GM23338 (cell line): ENCODE results near the gene SPG7. TPM values are rescaled to one million over a fixed set of nuclear protein-coding genes. Genes with fewer than 3 reads are reported as not detected.

Experiments
- ATAC-seq: fragments of 200-7000 bp; cut with Tn5 transposase; 3 replicates; pipeline ENCODE4 v1.9.1; 2020
- DNase-seq: peaks from one replicate; pipeline ENCODE4 v3.0.0-alpha.2; 2015; ENCODE audit warnings: low spot score
- H2AFZ ChIP-seq: fragments of 200-600 bp; sonication (generic); 2 replicates; pipeline ENCODE4 v1.8.0; 2016; ENCODE audit warnings: antibody characterized with exemption, mild to moderate bottlenecking, moderate library complexity
- H3F3A ChIP-seq: fragments of 200-600 bp; sonication (generic); replicated peaks from 2 replicates; pipeline ENCODE4 v1.8.0; 2017; ENCODE audit warnings: antibody characterized with exemption, mixed run types, low read depth
- H3K27ac ChIP-seq: fragments of 200-600 bp; sonication (generic); 2 replicates; pipeline ENCODE4 v1.6.1; 2016; ENCODE audit warnings: low read depth
- H3K27me3 ChIP-seq: fragments of 200-600 bp; sonication (generic); 2 replicates; pipeline ENCODE4 v1.8.0; 2016; ENCODE audit warnings: mild to moderate bottlenecking, mixed run types, moderate library complexity; ENCODE audit not compliant: insufficient read depth
- H3K36me3 ChIP-seq: fragments of 200-600 bp; sonication (generic); 2 replicates; pipeline ENCODE4 v1.8.0; 2016; ENCODE audit warnings: mild to moderate bottlenecking; ENCODE audit not compliant: insufficient read depth
- H3K4me1 ChIP-seq: fragments of 200-600 bp; sonication (generic); 2 replicates; pipeline ENCODE4 v1.8.0; 2016; ENCODE audit warnings: mild to moderate bottlenecking, moderate library complexity; ENCODE audit not compliant: insufficient read depth
- H3K4me2 ChIP-seq: fragments of 200-600 bp; sonication (generic); 2 replicates; pipeline ENCODE4 v1.7.1; 2017; ENCODE audit warnings: mixed run types
- H3K4me3 ChIP-seq: fragments of 200-600 bp; sonication (generic); 2 replicates; pipeline ENCODE4 v1.6.1; 2016; ENCODE audit warnings: mixed run types
- H3K79me2 ChIP-seq: fragments of 200-600 bp; sonication (generic); replicated peaks from 2 replicates; pipeline ENCODE4 v1.8.0; 2017; ENCODE audit warnings: mild to moderate bottlenecking; ENCODE audit not compliant: insufficient read depth
- H3K9me2 ChIP-seq: fragments of 200-600 bp; sonication (generic); 2 replicates; pipeline ENCODE4 v1.8.0; 2017; ENCODE audit not compliant: insufficient read depth
- H4K20me1 ChIP-seq: fragments of 200-600 bp; sonication (generic); replicated peaks from 2 replicates; pipeline ENCODE4 v1.8.0; 2017; ENCODE audit warnings: mild to moderate bottlenecking; ENCODE audit not compliant: insufficient read depth
- H3K27ac Mint-ChIP-seq: 2 replicates; pipeline ENCODE4 v1.8.0; 2020; ENCODE audit warnings: inconsistent platforms, mild to moderate bottlenecking, moderate library complexity, mixed read lengths
- H3K27me3 Mint-ChIP-seq: 3 replicates; pipeline ENCODE4 v1.8.0; 2022; ENCODE audit warnings: low read depth, mild to moderate bottlenecking, moderate library complexity, mixed read lengths, inconsistent platforms; ENCODE audit not compliant: insufficient read depth, poor library complexity
- H3K36me3 Mint-ChIP-seq: 3 replicates; pipeline ENCODE4 v1.8.0; 2021; ENCODE audit warnings: low read depth, mild to moderate bottlenecking, inconsistent platforms, moderate library complexity, mixed read lengths
- H3K4me1 Mint-ChIP-seq: 3 replicates; pipeline ENCODE4 v1.8.0; 2020; ENCODE audit warnings: mild to moderate bottlenecking, inconsistent platforms, mixed read lengths
- H3K4me3 Mint-ChIP-seq: 3 replicates; pipeline ENCODE4 v1.8.0; 2021; ENCODE audit warnings: moderate library complexity, mild to moderate bottlenecking, inconsistent platforms, mixed read lengths
- H3K9me3 Mint-ChIP-seq: 3 replicates; pipeline ENCODE4 v1.8.0; 2020; ENCODE audit warnings: moderate library complexity, mild to moderate bottlenecking, inconsistent platforms, mixed read lengths
- CREB1 ChIP-seq: fragments of 250-450 bp; sonication (Bioruptor Pico); IDR thresholded peaks from 2 replicates; pipeline ENCODE4 v1.5.0; 2020; ENCODE audit warnings: low read depth, mild to moderate bottlenecking, moderate library complexity
- EZH2 ChIP-seq: fragments of 200-600 bp; sonication (generic); IDR thresholded peaks from one replicate; pipeline ENCODE4 v1.8.0; 2017; ENCODE audit warnings: antibody characterized with exemption, mild to moderate bottlenecking, low read depth; ENCODE audit not compliant: unreplicated experiment
- EZH2phosphoT487 ChIP-seq: fragments of 200-600 bp; sonication (generic); IDR thresholded peaks from one replicate; pipeline ENCODE4 v1.8.1; 2018; ENCODE audit warnings: antibody characterized with exemption; ENCODE audit not compliant: unreplicated experiment
- JUNB ChIP-seq: IDR thresholded peaks from one replicate; pipeline ENCODE4 v1.6.1; 2016; ENCODE audit warnings: antibody characterized with exemption; ENCODE audit not compliant: unreplicated experiment
- NANOG ChIP-seq: IDR thresholded peaks from 2 replicates; pipeline ENCODE4 v1.6.1; 2016; ENCODE audit warnings: antibody characterized with exemption, borderline replicate concordance
- POLR2AphosphoS5 ChIP-seq: IDR thresholded peaks from 2 replicates; pipeline ENCODE4 v1.6.1; 2016; ENCODE audit warnings: antibody characterized with exemption, low read depth
- STAT1 ChIP-seq: IDR thresholded peaks from one replicate; pipeline ENCODE4 v1.6.1; 2016; ENCODE audit warnings: antibody characterized with exemption; ENCODE audit not compliant: unreplicated experiment
- ZNF114 ChIP-seq: fragments of 250-450 bp; sonication (Bioruptor Pico); IDR thresholded peaks from 2 replicates; pipeline ENCODE4 v1.5.0; 2020; ENCODE audit warnings: mild to moderate bottlenecking, moderate library complexity
- ZNF331 ChIP-seq: fragments of 250-450 bp; sonication (Bioruptor Pico); IDR thresholded peaks from 2 replicates; pipeline ENCODE4 v1.5.0; 2020; ENCODE audit warnings: low read depth, mild to moderate bottlenecking, moderate library complexity
- ZNF462 ChIP-seq: fragments of 250-450 bp; sonication (Bioruptor Pico); IDR thresholded peaks from 2 replicates; pipeline ENCODE4 v1.5.0; 2020; ENCODE audit warnings: mild to moderate bottlenecking, moderate library complexity
- polyA plus RNA-seq: library from polyadenylated mRNA; unstranded; fragments of >200 nt; fragmentation: Nextera tagmentation; extraction: Ambion mirVana; gene quantifications from 2 replicates; pipeline ENCODE4 v1.2.1, GENCODE V29; 2016
- total RNA-seq: library from RNA; depleted of rRNA; stranded (reverse); fragments of >200 nt; shearing (Covaris generic); gene quantifications from 2 replicates; pipeline ENCODE4 v1.2.3, GENCODE V29; 2014
- TF ChIP-seq, protein P1 (sequence below): IDR thresholded peaks from one replicate; pipeline ENCODE4 v1.6.1; 2018; ENCODE audit warnings: antibody characterized with exemption; ENCODE audit not compliant: unreplicated experiment
- TF ChIP-seq, protein P2 (sequence below): IDR thresholded peaks from 2 replicates; pipeline ENCODE4 v1.6.1; 2016; ENCODE audit warnings: antibody characterized with exemption
- TF ChIP-seq, protein P3 (sequence below), 2 experiments: fragments of 200-600 bp in 1 of 2; sonication (generic) in 1 of 2; conservative IDR thresholded peaks; 2 replicates each; pipeline versions ENCODE4 v1.5.1 to v1.6.1; 2016 to 2017; ENCODE audit warnings: antibody characterized with exemption in 2 of 2, low read depth in 2 of 2, mild to moderate bottlenecking in 2 of 2, moderate library complexity in 1 of 2

The SPG7 gene
- total and polyA plus RNA-seq, 2 experiments from 2014 or later: 77.1 to 267 TPM

GRCh38 chr16:89531821-89532526 lies 23.8 kb downstream of the SPG7 start:
- DNase-seq (no peak), ATAC-seq (no peak)
- no peak overlapping the region for H2AFZ ChIP-seq
- peaks cover 57% of the 10 kb centered on the region for H3K36me3 ChIP-seq
- H3K4me2 ChIP-seq: no peak overlapping the region
- H3K27me3 ChIP-seq: no peaks in the 10 kb centered on the region
- no peaks in the 10 kb centered on the region for H3K4me1 ChIP-seq
- H3K9me3 Mint-ChIP-seq: no peaks in the 10 kb centered on the region
- TF ChIP-seq, protein P1, sequence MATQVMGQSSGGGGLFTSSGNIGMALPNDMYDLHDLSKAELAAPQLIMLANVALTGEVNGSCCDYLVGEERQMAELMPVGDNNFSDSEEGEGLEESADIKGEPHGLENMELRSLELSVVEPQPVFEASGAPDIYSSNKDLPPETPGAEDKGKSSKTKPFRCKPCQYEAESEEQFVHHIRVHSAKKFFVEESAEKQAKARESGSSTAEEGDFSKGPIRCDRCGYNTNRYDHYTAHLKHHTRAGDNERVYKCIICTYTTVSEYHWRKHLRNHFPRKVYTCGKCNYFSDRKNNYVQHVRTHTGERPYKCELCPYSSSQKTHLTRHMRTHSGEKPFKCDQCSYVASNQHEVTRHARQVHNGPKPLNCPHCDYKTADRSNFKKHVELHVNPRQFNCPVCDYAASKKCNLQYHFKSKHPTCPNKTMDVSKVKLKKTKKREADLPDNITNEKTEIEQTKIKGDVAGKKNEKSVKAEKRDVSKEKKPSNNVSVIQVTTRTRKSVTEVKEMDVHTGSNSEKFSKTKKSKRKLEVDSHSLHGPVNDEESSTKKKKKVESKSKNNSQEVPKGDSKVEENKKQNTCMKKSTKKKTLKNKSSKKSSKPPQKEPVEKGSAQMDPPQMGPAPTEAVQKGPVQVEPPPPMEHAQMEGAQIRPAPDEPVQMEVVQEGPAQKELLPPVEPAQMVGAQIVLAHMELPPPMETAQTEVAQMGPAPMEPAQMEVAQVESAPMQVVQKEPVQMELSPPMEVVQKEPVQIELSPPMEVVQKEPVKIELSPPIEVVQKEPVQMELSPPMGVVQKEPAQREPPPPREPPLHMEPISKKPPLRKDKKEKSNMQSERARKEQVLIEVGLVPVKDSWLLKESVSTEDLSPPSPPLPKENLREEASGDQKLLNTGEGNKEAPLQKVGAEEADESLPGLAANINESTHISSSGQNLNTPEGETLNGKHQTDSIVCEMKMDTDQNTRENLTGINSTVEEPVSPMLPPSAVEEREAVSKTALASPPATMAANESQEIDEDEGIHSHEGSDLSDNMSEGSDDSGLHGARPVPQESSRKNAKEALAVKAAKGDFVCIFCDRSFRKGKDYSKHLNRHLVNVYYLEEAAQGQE: no peak
- no peak for TF ChIP-seq NANOG
- TF ChIP-seq, protein P2, sequence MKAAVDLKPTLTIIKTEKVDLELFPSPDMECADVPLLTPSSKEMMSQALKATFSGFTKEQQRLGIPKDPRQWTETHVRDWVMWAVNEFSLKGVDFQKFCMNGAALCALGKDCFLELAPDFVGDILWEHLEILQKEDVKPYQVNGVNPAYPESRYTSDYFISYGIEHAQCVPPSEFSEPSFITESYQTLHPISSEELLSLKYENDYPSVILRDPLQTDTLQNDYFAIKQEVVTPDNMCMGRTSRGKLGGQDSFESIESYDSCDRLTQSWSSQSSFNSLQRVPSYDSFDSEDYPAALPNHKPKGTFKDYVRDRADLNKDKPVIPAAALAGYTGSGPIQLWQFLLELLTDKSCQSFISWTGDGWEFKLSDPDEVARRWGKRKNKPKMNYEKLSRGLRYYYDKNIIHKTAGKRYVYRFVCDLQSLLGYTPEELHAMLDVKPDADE: no peak
- no peak for TF ChIP-seq ZNF331 (CRISPR knock-in tag)
- TF ChIP-seq ZNF114 (CRISPR knock-in tag): no peak
- TF ChIP-seq, protein P3, sequence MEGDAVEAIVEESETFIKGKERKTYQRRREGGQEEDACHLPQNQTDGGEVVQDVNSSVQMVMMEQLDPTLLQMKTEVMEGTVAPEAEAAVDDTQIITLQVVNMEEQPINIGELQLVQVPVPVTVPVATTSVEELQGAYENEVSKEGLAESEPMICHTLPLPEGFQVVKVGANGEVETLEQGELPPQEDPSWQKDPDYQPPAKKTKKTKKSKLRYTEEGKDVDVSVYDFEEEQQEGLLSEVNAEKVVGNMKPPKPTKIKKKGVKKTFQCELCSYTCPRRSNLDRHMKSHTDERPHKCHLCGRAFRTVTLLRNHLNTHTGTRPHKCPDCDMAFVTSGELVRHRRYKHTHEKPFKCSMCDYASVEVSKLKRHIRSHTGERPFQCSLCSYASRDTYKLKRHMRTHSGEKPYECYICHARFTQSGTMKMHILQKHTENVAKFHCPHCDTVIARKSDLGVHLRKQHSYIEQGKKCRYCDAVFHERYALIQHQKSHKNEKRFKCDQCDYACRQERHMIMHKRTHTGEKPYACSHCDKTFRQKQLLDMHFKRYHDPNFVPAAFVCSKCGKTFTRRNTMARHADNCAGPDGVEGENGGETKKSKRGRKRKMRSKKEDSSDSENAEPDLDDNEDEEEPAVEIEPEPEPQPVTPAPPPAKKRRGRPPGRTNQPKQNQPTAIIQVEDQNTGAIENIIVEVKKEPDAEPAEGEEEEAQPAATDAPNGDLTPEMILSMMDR (conservative IDR thresholded peaks at IDR 0.05; ENCODE audit: low read depth in 2 of 2): no peak
- no peak for TF ChIP-seq CREB1 (CRISPR knock-in tag)
- TF ChIP-seq ZNF462 (CRISPR knock-in tag): no peak
- TF ChIP-seq EZH2phosphoT487: no peak
- TF ChIP-seq POLR2AphosphoS5: no peak
- no peak for TF ChIP-seq EZH2
- no peak for TF ChIP-seq JUNB
- no peak for TF ChIP-seq STAT1
- peaks cover 3% of the 10 kb centered on the region; the same call in 1 of the 2 replicates for H3F3A ChIP-seq
- peaks cover 79% of the 10 kb centered on the region for H3K36me3 Mint-ChIP-seq
- H3K27me3 Mint-ChIP-seq: no peaks in the 10 kb centered on the region
- no peaks in the 10 kb centered on the region for H3K4me1 Mint-ChIP-seq
- H3K4me3 ChIP-seq: no peak overlapping the region
- no peaks in the 10 kb centered on the region for H3K9me2 ChIP-seq
- no peak overlapping the region for H3K4me3 Mint-ChIP-seq
- peaks cover 9% of the 10 kb centered on the region; the same call in 1 of the 2 replicates for H3K79me2 ChIP-seq
- H3K27ac Mint-ChIP-seq: no peak overlapping the region
- H4K20me1 ChIP-seq: peaks cover 11% of the 10 kb centered on the region
- no peak overlapping the region for H3K27ac ChIP-seq
